HG02642 (cell line): ENCODE results near the gene RPS21.
"Not testable (repeated sequence)": the region's sequence is repeated elsewhere in the genome, so short reads cannot be mapped to it uniquely, and the experiment has no call there.

Experiments used
- ATAC-seq: cut with Tn5 transposase; IDR thresholded peaks from one replicate; pipeline ENCODE4 v1.9.1; 2021; ENCODE audit warnings: mild to moderate bottlenecking; ENCODE audit not compliant: unreplicated experiment, poor library complexity

The RPS21 gene

GRCh38 chr20:62363920-62364851 is 22.7 kb upstream of the RPS21 start:
- ATAC-seq = no peak

- ATAC-seq = no peak
Measured at GRCh38 chr20:62364911-62365736, 21.8 kb upstream of the RPS21 start.

- ATAC-seq = no peak
Measured at GRCh38 chr20:62365814-62366369, 21.0 kb upstream of the RPS21 start.

GRCh38 chr20:62366370-62367135 is 20.4 kb upstream of the RPS21 start:
- ATAC-seq = no peak

- ATAC-seq = no peak
Measured at GRCh38 chr20:62367136-62367632, 19.7 kb upstream of the RPS21 start, which contains the start of gene LAMA5. TSS of gene LAMA5 (minus strand) at chr20:62367312. CDS start at chr20:62367245, 67 bp downstream.

GRCh38 chr20:62367633-62368391 is 19.1 kb upstream of the RPS21 start:
- ATAC-seq = no peak

- ATAC-seq = no peak
Measured at GRCh38 chr20:62368392-62368975, 18.4 kb upstream of the RPS21 start.

- ATAC-seq = no peak
Measured at GRCh38 chr20:62368976-62369814, 17.7 kb upstream of the RPS21 start.

- no peak for ATAC-seq
Measured at GRCh38 chr20:62369815-62370114, 17.1 kb upstream of the RPS21 start.

GRCh38 chr20:62370115-62370806 is 16.6 kb upstream of the RPS21 start:
- no peak for ATAC-seq

- no peak for ATAC-seq
Measured at GRCh38 chr20:62370807-62371587, 15.9 kb upstream of the RPS21 start.

GRCh38 chr20:62371588-62372041 is 15.3 kb upstream of the RPS21 start:
- no peak for ATAC-seq

- ATAC-seq = no peak
Measured at GRCh38 chr20:62372042-62372993, 14.6 kb upstream of the RPS21 start.

GRCh38 chr20:62373631-62374179 is 13.2 kb upstream of the RPS21 start:
- ATAC-seq = not testable (repeated sequence)
